K562 (cell line): ENCODE data around the gene MYLIP. TPM values are rescaled to one million over a fixed set of nuclear protein-coding genes. Genes with fewer than 3 reads are reported as not detected.

Experiments
- ATAC-seq: fragments of 200-7000 bp; cut with Tn5 transposase; 3 replicates; pipeline ENCODE4 v1.9.1; 2020; ENCODE audit warnings: moderate library complexity
- BruUV-seq: library from RNA; stranded (reverse); fragments of 400-500 nt; replicated peaks from 2 replicates; lab custom pipeline; 2021; lab: Mats Ljungman, UMichigan
- CTCF ChIA-PET: fragments of 300-600 bp; formaldehyde crosslinking; extraction: SDS; loops from one replicate; lab custom pipeline; 2021; ENCODE audit warnings: low intra/inter-chr PET ratio; lab: Yijun Ruan, JAX
- POLR2A ChIA-PET: fragments of 300-600, 350-650 bp; sonication (Branson Sonifier 250); formaldehyde crosslinking; extraction: SDS; loops from one replicate; lab custom pipeline; 2021; ENCODE audit warnings: antibody characterized with exemption, inconsistent platforms; lab: Yijun Ruan, JAX
- DNase-seq, 4 experiments: peaks; one replicate each; pipeline versions ENCODE4 v3.0.0 to v3.0.0-alpha.2; 2011 to 2018; ENCODE audit warnings: low spot score in 3 of 4, mixed read lengths in 3 of 4; ENCODE audit errors: extremely low read depth in 1 of 4
- FAIRE-seq: peaks from 2 replicates; lab custom pipeline; 2011; peaks lifted over from hg19 to GRCh38; lab: Jason Lieb, UNC
- H2AFZ ChIP-seq: 2 replicates; pipeline ENCODE4 v1.6.0; 2011; ENCODE audit warnings: low read depth, low read length, control low read depth, inconsistent platforms
- H3K27ac ChIP-seq: fragments of 200-600 bp; 3 replicates; pipeline ENCODE4 v1.8.0; 2011; ENCODE audit warnings: low read depth, mild to moderate bottlenecking, control low read depth, inconsistent platforms, low read length, moderate library complexity, mixed read lengths; ENCODE audit errors: extremely low read depth
- H3K27me3 ChIP-seq, 2 experiments: fragments of 300-600 bp in 1 of 2; 2 replicates in 1 of 2; 3 replicates in 1 of 2; pipeline versions ENCODE4 v1.6.0 to v1.8.0; 2011; ENCODE audit warnings: inconsistent platforms in 2 of 2, low read length in 2 of 2, mild to moderate bottlenecking in 1 of 2, mixed read lengths in 1 of 2, moderate library complexity in 1 of 2; ENCODE audit not compliant: control insufficient read depth in 2 of 2, insufficient read depth in 2 of 2
- H3K36me3 ChIP-seq: fragments of 300-600 bp; 3 replicates; pipeline ENCODE4 v1.8.0; 2011; ENCODE audit warnings: mild to moderate bottlenecking, low read length, inconsistent platforms; ENCODE audit not compliant: control insufficient read depth, insufficient read depth
- H3K4me1 ChIP-seq, 2 experiments: fragments of 200-600 bp in 1 of 2; replicated peaks in 1 of 2; 2 replicates in 1 of 2; 3 replicates in 1 of 2; pipeline versions ENCODE4 v1.5.1 to v1.8.0; 2011; ENCODE audit warnings: inconsistent platforms in 2 of 2, low read length in 2 of 2, mild to moderate bottlenecking in 1 of 2, mixed read lengths in 1 of 2, moderate library complexity in 1 of 2; ENCODE audit not compliant: control insufficient read depth in 2 of 2, insufficient read depth in 2 of 2
- H3K4me2 ChIP-seq: 2 replicates; pipeline ENCODE4 v1.6.1; 2011; ENCODE audit warnings: low read length, control low read depth, inconsistent platforms, mixed read lengths; ENCODE audit not compliant: insufficient read depth
- H3K4me3 ChIP-seq: fragments of 200-600 bp; sonication (generic), shearing (Covaris generic); 2 replicates; pipeline ENCODE4 v1.5.1; 2016; ENCODE audit warnings: control low read depth, inconsistent platforms
- H3K79me2 ChIP-seq: fragments of 200-600 bp; 3 replicates; pipeline ENCODE4 v1.8.0; 2011; ENCODE audit warnings: low read length, inconsistent platforms; ENCODE audit not compliant: control insufficient read depth, insufficient read depth
- H3K9ac ChIP-seq, 2 experiments: 2 replicates each; pipeline versions ENCODE4 v1.6.0 to v1.6.1; 2011; ENCODE audit warnings: low read depth in 2 of 2, low read length in 2 of 2, control low read depth in 1 of 2, inconsistent platforms in 1 of 2, mild to moderate bottlenecking in 1 of 2, mixed read lengths in 1 of 2; ENCODE audit not compliant: insufficient read depth in 1 of 2
- H3K9me1 ChIP-seq: one replicate; pipeline ENCODE4 v1.6.0; 2011; ENCODE audit warnings: inconsistent platforms, mild to moderate bottlenecking, low read length, moderate library complexity; ENCODE audit not compliant: control insufficient read depth, insufficient read depth
- H3K9me3 ChIP-seq: replicated peaks from 2 replicates; pipeline ENCODE4 v1.5.1; 2011; ENCODE audit warnings: low read depth, low read length, inconsistent platforms; ENCODE audit not compliant: control insufficient read depth, insufficient read depth
- H4K20me1 ChIP-seq: replicated peaks from 2 replicates; pipeline ENCODE4 v1.6.1; 2011; ENCODE audit warnings: low read length, inconsistent platforms, mixed read lengths; ENCODE audit not compliant: control insufficient read depth, insufficient read depth
- ASH1L ChIP-seq: fragments of 450-650 bp; IDR thresholded peaks from 2 replicates; pipeline ENCODE4 v1.6.1; 2018; ENCODE audit warnings: borderline replicate concordance, mild to moderate bottlenecking, low read depth; ENCODE audit not compliant: partially characterized antibody
- CHD2 ChIP-seq: IDR thresholded peaks from 2 replicates; pipeline ENCODE4 v1.6.1; 2011; ENCODE audit warnings: low read depth, low read length
- ELF4 ChIP-seq: fragments of 450-650 bp; formaldehyde crosslinking; IDR thresholded peaks from 2 replicates; pipeline ENCODE4 v1.4.0; 2022; ENCODE audit warnings: missing genetic modification characterization
- NCOR1 ChIP-seq: fragments of 450-650 bp; IDR thresholded peaks from 2 replicates; pipeline ENCODE4 v1.6.1; 2016; ENCODE audit warnings: mild to moderate bottlenecking, moderate library complexity
- PTTG1 ChIP-seq: fragments of 450-650 bp; IDR thresholded peaks from 2 replicates; pipeline ENCODE4 v1.6.1; 2016; ENCODE audit warnings: low read depth, mild to moderate bottlenecking, missing genetic modification characterization, missing compliant biosample characterization
- RBM17 ChIP-seq: fragments of 200-400 bp; formaldehyde crosslinking; IDR thresholded peaks from 2 replicates; pipeline ENCODE4 v1.6.1; 2017; ENCODE audit warnings: low read depth, mild to moderate bottlenecking, low read length, borderline replicate concordance
- SMAD3 ChIP-seq: fragments of 450-650 bp; formaldehyde crosslinking; conservative IDR thresholded peaks from 2 replicates; pipeline ENCODE4 v1.4.0; 2020; ENCODE audit warnings: mild to moderate bottlenecking
- U2AF2 ChIP-seq: fragments of 200-400 bp; formaldehyde crosslinking; optimal IDR thresholded peaks from 2 replicates; pipeline ENCODE3; 2017; ENCODE audit warnings: low read depth, mild to moderate bottlenecking, low read length
- ZNF124 ChIP-seq: sonication (generic); formaldehyde crosslinking; IDR thresholded peaks from 2 replicates; pipeline ENCODE4 v1.8.1; 2022; ENCODE audit warnings: missing genetic modification reagents
- ZNF146 ChIP-seq: IDR thresholded peaks from one replicate; pipeline ENCODE4 v1.6.1; 2018; ENCODE audit warnings: missing compliant biosample characterization; ENCODE audit not compliant: unreplicated experiment
- ZNF507 ChIP-seq: conservative IDR thresholded peaks from 2 replicates; pipeline ENCODE4 v1.6.1; 2017; ENCODE audit warnings: missing genetic modification characterization, missing compliant biosample characterization
- WGBS: fragments of 100-300 bp; shearing (Covaris generic); methylation state at CpG from one replicate; pipeline ENCODE4 v1.1.6; 2016; ENCODE audit warnings: low coverage, mixed read lengths; ENCODE audit not compliant: insufficient coverage; ENCODE audit errors: missing lambda C conversion rate; 5-methylcytosine and 5-hydroxymethylcytosine counted together
- in situ Hi-C: fragments of 300-500 bp; cut with MboI; formaldehyde crosslinking; loops from 4 replicates; pipeline ENCODE4 v1.15.0; 2018; ENCODE audit warnings: inconsistent platforms, mixed read lengths
- intact Hi-C: fragments of 100-400 bp; cut with micrococcal nuclease; formaldehyde crosslinking; loops from 2 replicates; pipeline ENCODE4 v1.14.2; 2022
- polyA plus RNA-seq, 8 experiments: library from polyadenylated mRNA; depleted of rRNA in 4 of 8; stranded (reverse) in 5 of 8; unstranded in 3 of 8; fragments of >200 nt; fragmentation: Nextera tagmentation in 2 of 8; fragmentation: Illumina TruSeq in 1 of 8; extraction: Ambion mirVana in 2 of 8; extraction: Trizol in 1 of 8; gene quantifications; 2 replicates each; pipeline versions ENCODE4 v1.2.1 to v1.2.3, GENCODE V29; 2011 to 2014; ENCODE audit warnings: inconsistent platforms in 1 of 8, missing spikeins in 1 of 8
- total RNA-seq, 7 experiments: library from RNA; depleted of rRNA in 6 of 7; stranded (reverse); fragments of >200 nt in 6 of 7; fragmentation: Illumina TruSeq in 2 of 7; extraction: Trizol in 2 of 7; gene quantifications; 2 replicates each; pipeline versions ENCODE4 v1.2.1 to v1.2.3, GENCODE V29; 2011 to 2021; ENCODE audit warnings: low replicate concordance in 1 of 7
- TF ChIP-seq, protein P1 (sequence below): fragments of 250-450 bp; sonication (Bioruptor Pico); IDR thresholded peaks from 2 replicates; pipeline ENCODE4 v1.4.0; 2020
- TF ChIP-seq, protein P2 (sequence below): fragments of 250-450 bp; sonication (Bioruptor Pico); IDR thresholded peaks from 2 replicates; pipeline ENCODE4 v1.8.0; 2022; ENCODE audit warnings: moderate library complexity, mild to moderate bottlenecking, inconsistent platforms
- TF ChIP-seq, protein P3 (sequence below): sonication (generic); formaldehyde crosslinking; IDR thresholded peaks from 2 replicates; pipeline ENCODE4 v1.5.0; 2020; ENCODE audit warnings: missing genetic modification reagents

MYLIP gene
- total and polyA plus RNA-seq, 9 of the 15 experiments (the other 6 are each of a cell fraction or from before 2014, with no cell fraction given) = 10.8 to 43.5 (median 31.5) TPM

DNA sequence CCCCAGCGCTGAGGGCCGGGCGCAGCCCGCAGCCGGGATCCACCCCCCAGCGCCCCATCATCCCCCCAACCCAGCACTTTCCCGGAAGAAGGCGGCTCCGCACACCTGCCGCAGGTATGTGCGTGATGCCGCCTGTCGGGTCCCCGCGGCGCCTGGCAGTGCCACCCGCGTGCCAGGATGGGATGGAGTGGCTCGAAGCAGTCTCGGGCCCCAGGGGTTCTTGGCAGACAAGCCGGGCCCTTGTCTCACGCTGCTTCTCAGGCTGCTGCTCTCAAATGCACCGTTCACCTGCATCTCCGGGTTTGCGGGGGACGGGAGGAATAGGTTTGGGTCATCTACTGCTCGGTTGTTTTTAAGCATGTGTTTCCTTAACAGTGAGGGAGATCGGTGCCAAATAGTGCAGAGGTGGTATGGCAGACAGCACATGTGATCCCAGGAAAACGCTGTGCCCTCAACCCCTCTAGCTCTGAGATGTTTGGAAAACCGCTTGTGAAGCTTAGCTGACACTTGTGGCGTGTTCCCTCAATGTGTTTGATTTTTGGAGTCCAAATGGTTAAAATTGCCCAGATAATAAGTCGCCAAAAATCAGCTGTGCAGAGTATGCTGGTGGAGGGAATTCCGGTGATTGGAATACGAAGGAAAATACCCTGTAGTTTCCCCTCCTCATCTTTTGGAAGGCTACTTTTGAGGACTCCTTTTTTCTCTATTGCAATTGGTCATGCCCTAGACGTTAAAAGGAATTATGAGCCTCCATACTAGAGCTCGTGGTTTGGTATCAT, 926 bp downstream of the MYLIP start:
- intact Hi-C loops (loop anchor here (1.0 to 10.0 kb wide), 7 partner anchors 39 to 335 kb away; no protein-coding TSS in a partner anchor), in situ Hi-C loops (no loop called here)
- peak overlapping the region; percentile 89 to 99 for H3K9ac ChIP-seq
- H3K4me2 ChIP-seq = peak overlapping the region; percentile 93
- peaks cover 20 to 23% of the 10 kb centered on the region in 2 experiments for H3K4me1 ChIP-seq
- ChIA-PET POLR2A (interaction anchor here (0.7 to 10.6 kb wide), 69 partner anchors 8 to 585 kb away, joined by 3 to 186 read pairs (median 4); partner anchors contain the start of gene GMPR), CTCF (interaction anchor here (0.6 to 6.2 kb wide), 5 partner anchors 53 to 440 kb away, joined by 3 to 128 read pairs (median 8); no protein-coding TSS in a partner anchor)
- DNase-seq (peak in 1 of 4 experiments; percentile 41), ATAC-seq (peak; percentile 4), FAIRE-seq (peak; percentile 49)
- H3K4me3 ChIP-seq = peak overlapping the region; percentile 90
- H3K36me3 ChIP-seq = peaks cover 49% of the 10 kb centered on the region
- H3K27me3 ChIP-seq = no peaks in the 10 kb centered on the region
- H2AFZ ChIP-seq = no peak overlapping the region
- H3K27ac ChIP-seq = peak overlapping the region; percentile 92
- peaks cover 41% of the 10 kb centered on the region for H4K20me1 ChIP-seq
- no peaks in the 10 kb centered on the region for H3K9me3 ChIP-seq
- BruUV-seq = no TSS peak
- WGBS = under 1% methylated on average over 30 of the region's 36 CpGs
- H3K9me1 ChIP-seq = peaks cover under 1% of the 10 kb centered on the region
- H3K79me2 ChIP-seq = peaks cover 60% of the 10 kb centered on the region
- TF ChIP-seq, protein P1, sequence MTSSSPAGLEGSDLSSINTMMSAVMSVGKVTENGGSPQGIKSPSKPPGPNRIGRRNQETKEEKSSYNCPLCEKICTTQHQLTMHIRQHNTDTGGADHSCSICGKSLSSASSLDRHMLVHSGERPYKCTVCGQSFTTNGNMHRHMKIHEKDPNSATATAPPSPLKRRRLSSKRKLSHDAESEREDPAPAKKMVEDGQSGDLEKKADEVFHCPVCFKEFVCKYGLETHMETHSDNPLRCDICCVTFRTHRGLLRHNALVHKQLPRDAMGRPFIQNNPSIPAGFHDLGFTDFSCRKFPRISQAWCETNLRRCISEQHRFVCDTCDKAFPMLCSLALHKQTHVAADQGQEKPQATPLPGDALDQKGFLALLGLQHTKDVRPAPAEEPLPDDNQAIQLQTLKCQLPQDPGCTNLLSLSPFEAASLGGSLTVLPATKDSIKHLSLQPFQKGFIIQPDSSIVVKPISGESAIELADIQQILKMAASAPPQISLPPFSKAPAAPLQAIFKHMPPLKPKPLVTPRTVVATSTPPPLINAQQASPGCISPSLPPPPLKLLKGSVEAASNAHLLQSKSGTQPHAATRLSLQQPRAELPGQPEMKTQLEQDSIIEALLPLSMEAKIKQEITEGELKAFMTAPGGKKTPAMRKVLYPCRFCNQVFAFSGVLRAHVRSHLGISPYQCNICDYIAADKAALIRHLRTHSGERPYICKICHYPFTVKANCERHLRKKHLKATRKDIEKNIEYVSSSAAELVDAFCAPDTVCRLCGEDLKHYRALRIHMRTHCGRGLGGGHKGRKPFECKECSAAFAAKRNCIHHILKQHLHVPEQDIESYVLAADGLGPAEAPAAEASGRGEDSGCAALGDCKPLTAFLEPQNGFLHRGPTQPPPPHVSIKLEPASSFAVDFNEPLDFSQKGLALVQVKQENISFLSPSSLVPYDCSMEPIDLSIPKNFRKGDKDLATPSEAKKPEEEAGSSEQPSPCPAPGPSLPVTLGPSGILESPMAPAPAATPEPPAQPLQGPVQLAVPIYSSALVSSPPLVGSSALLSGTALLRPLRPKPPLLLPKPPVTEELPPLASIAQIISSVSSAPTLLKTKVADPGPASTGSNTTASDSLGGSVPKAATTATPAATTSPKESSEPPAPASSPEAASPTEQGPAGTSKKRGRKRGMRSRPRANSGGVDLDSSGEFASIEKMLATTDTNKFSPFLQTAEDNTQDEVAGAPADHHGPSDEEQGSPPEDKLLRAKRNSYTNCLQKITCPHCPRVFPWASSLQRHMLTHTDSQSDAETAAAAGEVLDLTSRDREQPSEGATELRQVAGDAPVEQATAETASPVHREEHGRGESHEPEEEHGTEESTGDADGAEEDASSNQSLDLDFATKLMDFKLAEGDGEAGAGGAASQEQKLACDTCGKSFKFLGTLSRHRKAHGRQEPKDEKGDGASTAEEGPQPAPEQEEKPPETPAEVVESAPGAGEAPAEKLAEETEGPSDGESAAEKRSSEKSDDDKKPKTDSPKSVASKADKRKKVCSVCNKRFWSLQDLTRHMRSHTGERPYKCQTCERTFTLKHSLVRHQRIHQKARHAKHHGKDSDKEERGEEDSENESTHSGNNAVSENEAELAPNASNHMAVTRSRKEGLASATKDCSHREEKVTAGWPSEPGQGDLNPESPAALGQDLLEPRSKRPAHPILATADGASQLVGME (CRISPR knock-in tag) = no peak
- TF ChIP-seq PTTG1 (tag) (no peak), RBM17 (no peak), U2AF2 (no peak), NCOR1 (no peak), SMAD3 (CRISPR knock-in tag) (no peak), ZNF146 (CRISPR knock-in tag) (no peak), ZNF507 (tag) (no peak), ELF4 (CRISPR knock-in tag) (peak; percentile 7; the same call in 1 of the 2 replicates), CHD2 (no peak; the same call in 1 of the 2 replicates), ASH1L (no peak), ZNF124 (CRISPR knock-in tag) (no peak)
- TF ChIP-seq, protein P2, sequence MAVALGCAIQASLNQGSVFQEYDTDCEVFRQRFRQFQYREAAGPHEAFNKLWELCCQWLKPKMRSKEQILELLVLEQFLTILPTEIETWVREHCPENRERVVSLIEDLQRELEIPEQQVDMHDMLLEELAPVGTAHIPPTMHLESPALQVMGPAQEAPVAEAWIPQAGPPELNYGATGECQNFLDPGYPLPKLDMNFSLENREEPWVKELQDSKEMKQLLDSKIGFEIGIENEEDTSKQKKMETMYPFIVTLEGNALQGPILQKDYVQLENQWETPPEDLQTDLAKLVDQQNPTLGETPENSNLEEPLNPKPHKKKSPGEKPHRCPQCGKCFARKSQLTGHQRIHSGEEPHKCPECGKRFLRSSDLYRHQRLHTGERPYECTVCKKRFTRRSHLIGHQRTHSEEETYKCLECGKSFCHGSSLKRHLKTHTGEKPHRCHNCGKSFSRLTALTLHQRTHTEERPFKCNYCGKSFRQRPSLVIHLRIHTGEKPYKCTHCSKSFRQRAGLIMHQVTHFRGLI = no peak
- TF ChIP-seq, protein P3, sequence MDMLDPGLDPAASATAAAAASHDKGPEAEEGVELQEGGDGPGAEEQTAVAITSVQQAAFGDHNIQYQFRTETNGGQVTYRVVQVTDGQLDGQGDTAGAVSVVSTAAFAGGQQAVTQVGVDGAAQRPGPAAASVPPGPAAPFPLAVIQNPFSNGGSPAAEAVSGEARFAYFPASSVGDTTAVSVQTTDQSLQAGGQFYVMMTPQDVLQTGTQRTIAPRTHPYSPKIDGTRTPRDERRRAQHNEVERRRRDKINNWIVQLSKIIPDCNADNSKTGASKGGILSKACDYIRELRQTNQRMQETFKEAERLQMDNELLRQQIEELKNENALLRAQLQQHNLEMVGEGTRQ (CRISPR knock-in tag) = no peak
